Ascending aorta (tissue), 2 donors: ENCODE measurements around the gene LINC00632. TPM values are rescaled to one million over a fixed set of nuclear protein-coding genes. Genes with fewer than 3 reads are reported as not detected.

ENCODE experiments used
- DNase-seq, 2 donors: peaks; one replicate each; pipeline ENCODE4 v3.0.0-alpha.2; 2019; ENCODE audit warnings: low spot score in 2 of 2
- H3K27ac ChIP-seq, 2 donors: fragments of 200-600 bp; sonication (generic); one replicate each; pipeline ENCODE4 v1.5.1; 2016 to 2017; ENCODE audit warnings: mild to moderate bottlenecking in 1 of 2
- H3K27me3 ChIP-seq: fragments of 200-600 bp; sonication (generic); one replicate; pipeline ENCODE4 v1.5.1; 2017
- H3K36me3 ChIP-seq, 2 donors: fragments of 200-600 bp; sonication (generic); one replicate each; pipeline ENCODE4 v1.5.1; 2016
- H3K4me1 ChIP-seq, 2 donors: fragments of 200-600 bp; sonication (generic); one replicate each; pipeline ENCODE4 v1.5.1; 2016 to 2017; ENCODE audit warnings: mild to moderate bottlenecking in 1 of 2
- H3K4me3 ChIP-seq, 2 donors: fragments of 200-600 bp; sonication (generic); one replicate each; pipeline ENCODE4 v1.5.1; 2016 to 2017; ENCODE audit warnings: mild to moderate bottlenecking in 1 of 2
- H3K9me3 ChIP-seq, 2 donors: fragments of 200-600 bp; sonication (generic); one replicate each; pipeline ENCODE4 v1.5.1; 2016
- CTCF ChIP-seq, 3 experiments: fragments of 200-600 bp in 2 of 3; fragments of 450-650 bp in 1 of 3; sonication (generic) in 2 of 3; IDR thresholded peaks; one replicate each; pipeline ENCODE4 v1.5.1; 2016 to 2019; ENCODE audit warnings: antibody characterized with exemption in 3 of 3, mild to moderate bottlenecking in 1 of 3, moderate library complexity in 1 of 3
- intact Hi-C: fragments of 100-400 bp; cut with DNase I; formaldehyde crosslinking; loops from one replicate; pipeline ENCODE4 v1.15.1; 2023
- total RNA-seq: library from RNA; depleted of rRNA; stranded (reverse); fragments of >200 nt; gene quantifications from one replicate; pipeline ENCODE4 v1.1.0, GENCODE V29; 2016

The LINC00632 gene
- total RNA-seq, 1 donor from 2014 or later = 93.2 TPM

- no peaks in the 10 kb centered on the region for H3K27me3 ChIP-seq
- H3K9me3 ChIP-seq = no peaks in the 10 kb centered on the region
- H3K4me3 ChIP-seq = peak overlapping the region; percentile 27 to 55
- no peak for TF ChIP-seq CTCF (IDR thresholded peaks at IDR 0.05)
- DNase-seq = no peak
- intact Hi-C loops = no loop called here
- no peak overlapping the region for H3K27ac ChIP-seq
- no peaks in the 10 kb centered on the region for H3K4me1 ChIP-seq
- H3K36me3 ChIP-seq = no peaks in the 10 kb centered on the region
Observed at GRCh38 chrX:140713174-140713539, 3.6 kb downstream of the LINC00632 start.

GRCh38 chrX:140715787-140716186 lies 6.2 kb downstream of the LINC00632 start:
- Histone ChIP-seq H3K27ac (no peak overlapping the region), H3K4me3 (no peak overlapping the region), H3K36me3 (no peaks in the 10 kb centered on the region), H3K27me3 (no peaks in the 10 kb centered on the region), H3K9me3 (no peaks in the 10 kb centered on the region), H3K4me1 (no peaks in the 10 kb centered on the region)
- no peak for TF ChIP-seq CTCF (IDR thresholded peaks at IDR 0.05)
- intact Hi-C loops = no loop called here
- DNase-seq = no peak

GRCh38 chrX:140723121-140723715 lies 13.7 kb downstream of the LINC00632 start:
- no peaks in the 10 kb centered on the region for H3K4me1 ChIP-seq
- no peak overlapping the region for H3K27ac ChIP-seq
- no peaks in the 10 kb centered on the region for H3K9me3 ChIP-seq
- H3K4me3 ChIP-seq = no peak overlapping the region
- TF ChIP-seq CTCF (IDR thresholded peaks at IDR 0.05) = no peak
- intact Hi-C loops = no loop called here
- no peak for DNase-seq
- H3K27me3 ChIP-seq = no peaks in the 10 kb centered on the region
- no peaks in the 10 kb centered on the region for H3K36me3 ChIP-seq

GRCh38 chrX:140724309-140724708 lies 14.8 kb downstream of the LINC00632 start:
- no peak for TF ChIP-seq CTCF (IDR thresholded peaks at IDR 0.05)
- intact Hi-C loops = no loop called here
- DNase-seq = no peak
- no peaks in the 10 kb centered on the region for H3K4me1 ChIP-seq
- no peaks in the 10 kb centered on the region for H3K9me3 ChIP-seq
- no peak overlapping the region for H3K4me3 ChIP-seq
- H3K36me3 ChIP-seq = no peaks in the 10 kb centered on the region
- H3K27me3 ChIP-seq = no peaks in the 10 kb centered on the region
- no peak overlapping the region for H3K27ac ChIP-seq

- intact Hi-C loops = no loop called here
- Histone ChIP-seq H3K27me3 (no peaks in the 10 kb centered on the region), H3K27ac (no peak overlapping the region), H3K4me1 (no peaks in the 10 kb centered on the region), H3K4me3 (no peak overlapping the region), H3K9me3 (no peaks in the 10 kb centered on the region), H3K36me3 (no peaks in the 10 kb centered on the region)
- TF ChIP-seq CTCF (IDR thresholded peaks at IDR 0.05) = no peak
- no peak for DNase-seq
Observed at GRCh38 chrX:140724736-140725135, 15.2 kb downstream of the LINC00632 start.

- intact Hi-C loops = no loop called here
- DNase-seq = no peak
- no peaks in the 10 kb centered on the region for H3K9me3 ChIP-seq
- no peaks in the 10 kb centered on the region for H3K27me3 ChIP-seq
- H3K4me1 ChIP-seq = no peaks in the 10 kb centered on the region
- no peaks in the 10 kb centered on the region for H3K36me3 ChIP-seq
- H3K27ac ChIP-seq = no peak overlapping the region
- TF ChIP-seq CTCF (IDR thresholded peaks at IDR 0.05) = no peak
- no peak overlapping the region for H3K4me3 ChIP-seq
Observed at GRCh38 chrX:140725500-140725899, 15.9 kb downstream of the LINC00632 start.
